Fibroblast of lung (primary cell): Measurements from ENCODE around the gene SEPTIN5. TPM values are rescaled to one million over a fixed set of nuclear protein-coding genes. Genes with fewer than 3 reads are reported as not detected.

Experiments used
- DNase-seq, 2 donors: peaks; one replicate each; pipeline versions ENCODE4 v3.0.0 to v3.0.0-alpha.2; 2010; ENCODE audit warnings: low read depth in 2 of 2
- H2AFZ ChIP-seq: 2 replicates; pipeline ENCODE4 v1.5.1; 2012; ENCODE audit warnings: low read length, control low read depth, inconsistent platforms
- H3K27ac ChIP-seq: 2 replicates; pipeline ENCODE4 v1.5.1; 2011; ENCODE audit warnings: low read length, control low read depth; ENCODE audit not compliant: insufficient read depth
- H3K27me3 ChIP-seq: 2 replicates; pipeline ENCODE4 v1.5.1; 2011; ENCODE audit warnings: mild to moderate bottlenecking, low read length; ENCODE audit not compliant: control insufficient read depth, insufficient read depth
- H3K36me3 ChIP-seq: 2 replicates; pipeline ENCODE4 v1.5.1; 2011; ENCODE audit warnings: low read length; ENCODE audit not compliant: control insufficient read depth, insufficient read depth
- H3K4me1 ChIP-seq: 2 replicates; pipeline ENCODE4 v1.5.1; 2011; ENCODE audit warnings: low read length; ENCODE audit not compliant: control insufficient read depth, insufficient read depth; ENCODE audit errors: extremely low read depth
- H3K4me2 ChIP-seq: 2 replicates; pipeline ENCODE4 v1.5.1; 2011; ENCODE audit warnings: low read length, control low read depth; ENCODE audit not compliant: insufficient read depth; ENCODE audit errors: extremely low read depth
- H3K4me3 ChIP-seq, 4 experiments: fragments of 200-600 bp in 1 of 4; sonication (generic) in 1 of 4; replicated peaks in 1 of 4; 2 replicates each; pipeline ENCODE4 v1.5.1; 2011 to 2016; ENCODE audit warnings: low read length in 4 of 4, low read depth in 3 of 4, mild to moderate bottlenecking in 3 of 4, control low read depth in 2 of 4, inconsistent platforms in 1 of 4, mixed read lengths in 1 of 4; ENCODE audit not compliant: insufficient read depth in 1 of 4; ENCODE audit errors: control extremely low read depth in 1 of 4
- H3K79me2 ChIP-seq: 2 replicates; pipeline ENCODE4 v1.5.1; 2012; ENCODE audit warnings: mild to moderate bottlenecking, low read length, inconsistent platforms; ENCODE audit not compliant: control insufficient read depth, insufficient read depth
- H3K9ac ChIP-seq: 2 replicates; pipeline ENCODE4 v1.5.1; 2011; ENCODE audit warnings: mild to moderate bottlenecking, low read length, control low read depth; ENCODE audit not compliant: insufficient read depth
- H3K9me3 ChIP-seq: 2 replicates; pipeline ENCODE4 v1.5.1; 2012; ENCODE audit warnings: low read depth, low read length; ENCODE audit not compliant: control insufficient read depth, insufficient read depth
- H4K20me1 ChIP-seq: 2 replicates; pipeline ENCODE4 v1.5.1; 2011; ENCODE audit warnings: low read length; ENCODE audit not compliant: control insufficient read depth, insufficient read depth; ENCODE audit errors: extremely low read depth
- EZH2 ChIP-seq: IDR thresholded peaks from 2 replicates; pipeline ENCODE4 v1.5.1; 2012; ENCODE audit warnings: low read length, control low read depth, mild to moderate bottlenecking; ENCODE audit errors: missing control alignments
- polyA plus RNA-seq, 2 donors: library from polyadenylated mRNA; depleted of rRNA in 1 of 2; stranded (reverse) in 1 of 2; unstranded in 1 of 2; fragments of >200 nt; gene quantifications; 2 replicates each; pipeline ENCODE4 v1.2.1, GENCODE V29; 2011 to 2012; ENCODE audit warnings: missing spikeins in 1 of 2
- total RNA-seq: library from RNA; depleted of rRNA; stranded (reverse); fragments of >200 nt; gene quantifications from 2 replicates; pipeline ENCODE4 v1.2.1, GENCODE V29; 2014
- TF ChIP-seq, protein P1 (sequence below), 2 donors: IDR thresholded peaks in 1 of 2; conservative IDR thresholded peaks in 1 of 2; 1 replicate in 1 of 2; 2 replicates in 1 of 2; pipeline ENCODE4 v1.5.1; 2011 to 2012; ENCODE audit warnings: low read length in 2 of 2, control low read depth in 1 of 2, inconsistent platforms in 1 of 2, low read depth in 1 of 2, mild to moderate bottlenecking in 1 of 2

Gene SEPTIN5
- total and polyA plus RNA-seq, 2 donors (not counting 1 experiment from before 2014, with no cell fraction given) = 14.5 to 25.8 TPM

GRCh38 chr22:19739911-19740449 lies 25.7 kb downstream of the SEPTIN5 start:
- Histone ChIP-seq H3K9ac (no peak overlapping the region), H4K20me1 (no peaks in the 10 kb centered on the region), H3K79me2 (no peaks in the 10 kb centered on the region), H2AFZ (no peak overlapping the region), H3K27me3 (no peaks in the 10 kb centered on the region), H3K9me3 (no peaks in the 10 kb centered on the region), H3K4me3 (no peak overlapping the region), H3K36me3 (no peaks in the 10 kb centered on the region), H3K4me2 (no peak overlapping the region), H3K4me1 (no peaks in the 10 kb centered on the region), H3K27ac (no peak overlapping the region)
- no peak for DNase-seq
- TF ChIP-seq, protein P1, sequence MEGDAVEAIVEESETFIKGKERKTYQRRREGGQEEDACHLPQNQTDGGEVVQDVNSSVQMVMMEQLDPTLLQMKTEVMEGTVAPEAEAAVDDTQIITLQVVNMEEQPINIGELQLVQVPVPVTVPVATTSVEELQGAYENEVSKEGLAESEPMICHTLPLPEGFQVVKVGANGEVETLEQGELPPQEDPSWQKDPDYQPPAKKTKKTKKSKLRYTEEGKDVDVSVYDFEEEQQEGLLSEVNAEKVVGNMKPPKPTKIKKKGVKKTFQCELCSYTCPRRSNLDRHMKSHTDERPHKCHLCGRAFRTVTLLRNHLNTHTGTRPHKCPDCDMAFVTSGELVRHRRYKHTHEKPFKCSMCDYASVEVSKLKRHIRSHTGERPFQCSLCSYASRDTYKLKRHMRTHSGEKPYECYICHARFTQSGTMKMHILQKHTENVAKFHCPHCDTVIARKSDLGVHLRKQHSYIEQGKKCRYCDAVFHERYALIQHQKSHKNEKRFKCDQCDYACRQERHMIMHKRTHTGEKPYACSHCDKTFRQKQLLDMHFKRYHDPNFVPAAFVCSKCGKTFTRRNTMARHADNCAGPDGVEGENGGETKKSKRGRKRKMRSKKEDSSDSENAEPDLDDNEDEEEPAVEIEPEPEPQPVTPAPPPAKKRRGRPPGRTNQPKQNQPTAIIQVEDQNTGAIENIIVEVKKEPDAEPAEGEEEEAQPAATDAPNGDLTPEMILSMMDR (conservative IDR thresholded peaks at IDR 0.05 in 1 of 2, IDR thresholded peaks at IDR 0.05 in 1 of 2; ENCODE audit: low read depth in 1 of 2, low read length in 2 of 2) = no peak
- no peak for TF ChIP-seq EZH2

DNA sequence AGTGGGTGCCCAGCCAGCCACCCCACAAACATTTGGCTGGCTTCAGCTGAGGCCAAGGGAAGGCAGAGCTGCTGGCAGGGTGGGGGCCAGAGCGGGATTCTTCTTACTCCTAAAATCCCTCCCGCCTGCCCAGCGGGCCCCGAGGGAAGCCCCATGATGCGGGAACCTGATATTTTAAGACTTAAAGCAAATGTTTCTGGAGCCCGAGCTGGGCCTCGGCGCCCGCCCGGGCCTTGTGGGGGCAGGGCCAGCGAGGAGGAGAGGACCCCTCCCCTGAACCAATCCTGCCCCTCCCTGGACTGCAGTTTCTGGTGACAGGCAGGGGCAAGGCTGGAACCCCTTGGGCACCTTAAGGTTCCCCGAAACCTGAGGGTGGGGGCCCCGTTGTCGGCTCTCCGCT lies 26.3 kb downstream of the SEPTIN5 start:
- H3K9me3 ChIP-seq = no peaks in the 10 kb centered on the region
- H3K4me1 ChIP-seq = no peaks in the 10 kb centered on the region
- TF ChIP-seq, protein P1 (conservative IDR thresholded peaks at IDR 0.05 in 1 of 2, IDR thresholded peaks at IDR 0.05 in 1 of 2; ENCODE audit: low read depth in 1 of 2, low read length in 2 of 2) = no peak
- no peak for TF ChIP-seq EZH2
- no peak for DNase-seq
- no peaks in the 10 kb centered on the region for H4K20me1 ChIP-seq
- H3K4me2 ChIP-seq = no peak overlapping the region
- no peak overlapping the region for H3K9ac ChIP-seq
- H3K4me3 ChIP-seq = no peak overlapping the region
- no peaks in the 10 kb centered on the region for H3K79me2 ChIP-seq
- H2AFZ ChIP-seq = no peak overlapping the region
- H3K27ac ChIP-seq = no peak overlapping the region
- H3K27me3 ChIP-seq = no peaks in the 10 kb centered on the region
- no peaks in the 10 kb centered on the region for H3K36me3 ChIP-seq

DNA sequence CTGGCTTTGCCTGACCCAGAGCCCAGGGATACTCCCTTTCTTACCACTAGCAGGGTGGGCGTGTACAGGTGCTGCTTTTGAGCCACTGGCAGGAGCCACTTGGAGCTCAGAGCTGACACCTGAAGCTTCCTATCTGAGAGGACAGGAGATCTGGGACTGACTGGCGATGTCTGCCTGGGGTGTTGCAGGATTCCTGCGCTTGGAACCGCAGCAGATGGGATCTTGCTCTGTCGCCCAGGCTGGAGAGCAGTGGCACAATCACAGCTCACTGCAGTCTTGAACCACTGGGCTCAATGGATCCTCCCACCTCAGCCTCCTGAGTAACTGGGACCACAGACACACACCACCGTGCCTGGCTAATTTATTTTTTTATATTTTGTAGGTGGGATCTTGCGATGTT lies 26.8 kb downstream of the SEPTIN5 start:
- no peaks in the 10 kb centered on the region for H3K79me2 ChIP-seq
- no peaks in the 10 kb centered on the region for H4K20me1 ChIP-seq
- TF ChIP-seq, protein P1 (conservative IDR thresholded peaks at IDR 0.05 in 1 of 2, IDR thresholded peaks at IDR 0.05 in 1 of 2; ENCODE audit: low read depth in 1 of 2, low read length in 2 of 2) = no peak
- TF ChIP-seq EZH2 = no peak
- no peak overlapping the region for H3K4me3 ChIP-seq
- H3K4me1 ChIP-seq = no peaks in the 10 kb centered on the region
- no peaks in the 10 kb centered on the region for H3K36me3 ChIP-seq
- H3K4me2 ChIP-seq = no peak overlapping the region
- H3K9ac ChIP-seq = no peak overlapping the region
- H2AFZ ChIP-seq = no peak overlapping the region
- H3K9me3 ChIP-seq = no peaks in the 10 kb centered on the region
- no peak overlapping the region for H3K27ac ChIP-seq
- no peaks in the 10 kb centered on the region for H3K27me3 ChIP-seq
- DNase-seq = no peak
